ENCODE results near the gene NDUFB10.

NDUFB10 gene

DNA sequence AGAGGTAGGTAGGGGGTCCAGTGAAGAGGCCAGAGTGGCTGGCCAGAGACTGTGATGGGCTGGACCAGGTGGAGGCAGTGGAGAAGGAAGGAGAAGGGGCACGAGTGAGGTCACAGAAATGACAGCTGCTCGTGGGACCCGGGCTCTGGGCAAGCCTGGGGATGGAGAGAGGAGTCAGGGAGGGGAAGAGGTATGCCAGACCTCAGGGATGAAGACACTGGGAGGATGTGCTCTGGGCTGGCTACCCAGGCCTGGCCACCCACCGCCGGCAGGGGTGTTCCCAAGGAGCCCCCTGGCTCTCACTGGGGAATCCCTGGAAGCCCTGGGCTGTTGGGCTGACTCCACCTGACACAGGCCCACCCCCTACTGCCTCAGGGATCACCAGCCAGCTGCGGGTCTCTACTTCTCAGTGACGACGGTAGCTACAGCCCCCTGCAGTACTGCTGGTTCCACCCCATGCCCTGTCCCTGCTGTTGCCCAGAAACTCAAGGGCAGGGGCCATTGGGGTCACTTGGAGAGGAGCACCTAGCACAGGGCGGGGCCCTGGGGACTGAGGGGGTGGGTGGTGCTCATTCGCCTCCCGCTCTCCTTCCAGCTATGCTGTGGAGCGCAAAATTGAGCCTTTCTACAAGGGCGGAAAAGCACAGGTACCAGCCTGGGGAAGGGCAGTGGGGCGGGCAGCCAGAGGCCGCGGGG lies 14.3 kb downstream of the NDUFB10 start:
- DNase-seq = no peak

GRCh38 chr16:1974157-1975070 lies 15.1 kb downstream of the NDUFB10 start:
- no peak for DNase-seq

GRCh38 chr16:1975432-1976215 lies 16.3 kb downstream of the NDUFB10 start:
- no peak for DNase-seq

- no peak for DNase-seq
These were observed 16.8 kb downstream of the NDUFB10 start for GRCh38 chr16:1976216-1976520.

- no peak for DNase-seq
These were observed 17.9 kb downstream of the NDUFB10 start for GRCh38 chr16:1976951-1977874.

DNA sequence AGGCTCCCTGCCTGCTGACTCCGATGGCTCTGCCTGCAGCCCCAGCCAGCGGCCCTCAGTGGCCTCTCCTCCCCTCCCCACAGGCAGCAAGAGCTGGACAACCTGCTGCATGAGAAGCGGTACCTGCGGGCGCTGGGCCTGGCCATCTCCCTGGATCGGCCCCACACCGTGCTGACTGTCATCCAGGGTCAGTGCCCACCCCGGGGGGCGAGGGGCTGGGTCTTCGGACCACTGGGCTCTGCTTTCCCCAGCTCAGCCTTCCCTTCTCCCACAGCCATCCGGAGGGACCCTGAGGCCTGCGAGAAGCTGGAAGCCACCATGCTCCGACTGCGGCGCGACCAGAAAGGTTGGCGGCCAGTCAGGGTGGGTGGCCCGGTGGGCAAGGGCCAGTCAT lies 18.5 kb downstream of the NDUFB10 start:
- DNase-seq = no peak

- DNase-seq = no peak
These were observed 19.3 kb downstream of the NDUFB10 start for GRCh38 chr16:1978476-1979120.

GRCh38 chr16:1979271-1980029 lies 20.1 kb downstream of the NDUFB10 start:
- no peak for DNase-seq

DNA sequence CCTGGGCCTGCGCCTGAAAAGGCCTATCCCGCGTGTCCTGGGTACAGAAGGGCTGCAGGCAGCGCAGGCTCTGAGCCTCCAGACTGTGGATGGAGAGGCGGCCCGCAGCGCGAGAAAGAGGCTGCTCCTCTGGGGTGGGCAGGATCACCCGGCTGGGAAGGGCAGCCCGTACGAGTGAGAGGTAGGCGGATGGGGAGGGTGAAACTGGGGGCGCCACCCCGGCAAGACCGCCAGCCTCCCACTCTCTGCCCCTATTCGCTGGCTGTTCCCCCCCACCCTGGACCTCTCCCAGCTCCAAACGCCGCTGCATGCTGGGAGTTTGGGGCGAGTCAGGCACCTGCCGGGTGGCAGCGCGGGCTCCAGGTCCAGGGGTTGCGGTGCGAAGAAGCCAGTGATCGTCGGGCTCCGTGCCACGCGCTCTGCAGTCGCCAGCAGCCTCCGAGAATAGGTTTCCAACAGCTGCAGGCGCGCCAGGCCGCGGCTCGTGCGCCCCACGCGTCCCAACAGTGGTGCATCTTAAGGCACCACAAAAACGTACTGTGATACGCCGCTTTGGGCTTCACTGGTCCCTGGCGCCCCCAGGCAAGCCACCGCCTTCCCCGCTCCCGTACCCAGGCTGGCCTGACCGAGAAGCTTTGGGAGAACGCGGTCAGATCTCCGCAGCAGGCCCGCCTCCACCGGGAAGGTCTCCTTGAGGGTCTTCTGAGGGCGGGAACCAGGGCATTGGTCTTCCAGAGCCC lies 20.9 kb downstream of the NDUFB10 start:
- DNase-seq = peak; percentile 48

DNA sequence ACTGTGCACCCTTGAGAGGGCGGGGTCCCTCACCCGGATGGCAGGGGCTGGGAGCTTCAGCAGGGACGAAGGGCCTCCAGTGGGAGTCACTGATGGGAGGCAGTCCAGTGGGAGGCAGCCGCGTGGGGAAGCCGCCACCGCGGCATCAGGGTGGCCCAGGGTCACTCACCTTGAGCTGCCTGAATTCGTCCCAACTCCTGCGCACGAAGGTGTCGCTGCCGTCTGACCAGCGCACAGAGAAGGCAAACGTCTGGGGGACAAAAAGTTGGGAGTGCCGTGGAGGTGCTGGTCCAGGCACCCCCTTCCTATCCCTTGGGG lies 21.4 kb downstream of the NDUFB10 start:
- peak; percentile 31 for DNase-seq

DNA sequence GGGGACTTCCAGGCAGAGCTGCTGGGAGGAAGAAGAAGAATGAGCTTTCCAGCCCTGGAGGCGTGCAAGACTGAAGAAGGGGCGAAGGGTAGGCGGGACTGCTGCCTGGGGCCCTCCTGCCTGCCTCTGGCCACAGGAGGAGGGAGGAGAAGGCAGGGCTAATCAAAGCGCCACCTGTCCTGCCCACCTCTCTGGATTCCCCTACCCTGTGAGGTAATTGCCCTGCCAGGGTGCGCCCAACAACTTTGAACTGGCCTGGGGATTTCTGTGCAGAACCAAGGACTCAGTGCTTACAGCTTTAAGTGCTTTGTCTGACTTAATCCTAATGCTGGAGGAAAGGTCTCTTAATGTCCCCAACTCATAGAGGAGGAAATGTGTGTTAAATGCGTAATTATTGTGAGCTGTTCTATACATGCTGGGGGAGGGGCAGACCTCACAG lies 22.1 kb downstream of the NDUFB10 start, which contains the start of gene NOXO1:
TSS of gene NOXO1 (minus strand) at position 72 of the 439 bp plus-strand sequence. CDS start 290 bp downstream, outside the sequence.
- DNase-seq = no peak

GRCh38 chr16:1982013-1982433 lies 22.7 kb downstream of the NDUFB10 start:
- DNase-seq = peak; percentile 38

- no peak for DNase-seq
These were observed 23.7 kb downstream of the NDUFB10 start for GRCh38 chr16:1982991-1983543.

- peak; percentile 97 for DNase-seq
These were observed 24.4 kb downstream of the NDUFB10 start, which contains the start of gene GFER for GRCh38 chr16:1983544-1984346. Gene GFER, plus strand, starts transcription at chr16:1984193. Its CDS starts 26 bp downstream, at chr16:1984219.

DNA sequence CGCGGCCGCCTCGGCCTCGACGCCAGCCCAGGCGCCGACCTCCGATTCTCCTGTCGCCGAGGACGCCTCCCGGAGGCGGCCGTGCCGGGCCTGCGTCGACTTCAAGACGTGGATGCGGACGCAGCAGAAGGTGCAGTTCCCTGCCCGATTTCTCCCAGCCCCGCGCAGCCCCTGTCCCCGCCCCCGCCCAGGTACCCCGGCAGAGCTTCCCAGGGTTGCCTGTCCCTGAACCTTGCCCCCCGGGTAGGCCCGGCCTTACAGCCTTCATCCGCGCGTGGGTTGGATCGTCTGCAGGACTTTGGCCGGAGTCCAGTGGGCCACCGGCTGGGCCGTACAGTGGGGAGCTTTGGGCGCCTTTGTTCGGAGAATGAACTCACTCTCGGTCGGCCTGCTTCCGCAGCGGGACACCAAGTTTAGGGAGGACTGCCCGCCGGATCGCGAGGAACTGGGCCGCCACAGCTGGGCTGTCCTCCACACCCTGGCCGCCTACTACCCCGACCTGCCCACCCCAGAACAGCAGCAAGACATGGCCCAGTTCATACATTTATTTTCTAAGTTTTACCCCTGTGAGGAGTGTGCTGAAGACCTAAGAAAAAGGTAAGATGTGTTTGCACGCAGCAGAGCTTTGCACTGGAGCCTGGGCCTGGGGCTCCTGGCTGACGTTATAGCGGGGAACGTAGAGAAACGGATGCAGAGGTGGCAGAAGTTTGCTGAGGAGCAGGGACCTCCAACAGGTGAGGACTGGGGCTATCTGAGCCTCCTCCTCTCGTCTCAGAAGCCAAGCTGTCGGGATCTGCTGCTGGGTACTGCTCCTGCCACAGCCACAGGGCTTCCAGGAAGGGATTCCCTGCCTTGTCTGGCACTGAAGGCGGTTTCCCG lies 25.2 kb downstream of the NDUFB10 start:
- no peak for DNase-seq

DNA sequence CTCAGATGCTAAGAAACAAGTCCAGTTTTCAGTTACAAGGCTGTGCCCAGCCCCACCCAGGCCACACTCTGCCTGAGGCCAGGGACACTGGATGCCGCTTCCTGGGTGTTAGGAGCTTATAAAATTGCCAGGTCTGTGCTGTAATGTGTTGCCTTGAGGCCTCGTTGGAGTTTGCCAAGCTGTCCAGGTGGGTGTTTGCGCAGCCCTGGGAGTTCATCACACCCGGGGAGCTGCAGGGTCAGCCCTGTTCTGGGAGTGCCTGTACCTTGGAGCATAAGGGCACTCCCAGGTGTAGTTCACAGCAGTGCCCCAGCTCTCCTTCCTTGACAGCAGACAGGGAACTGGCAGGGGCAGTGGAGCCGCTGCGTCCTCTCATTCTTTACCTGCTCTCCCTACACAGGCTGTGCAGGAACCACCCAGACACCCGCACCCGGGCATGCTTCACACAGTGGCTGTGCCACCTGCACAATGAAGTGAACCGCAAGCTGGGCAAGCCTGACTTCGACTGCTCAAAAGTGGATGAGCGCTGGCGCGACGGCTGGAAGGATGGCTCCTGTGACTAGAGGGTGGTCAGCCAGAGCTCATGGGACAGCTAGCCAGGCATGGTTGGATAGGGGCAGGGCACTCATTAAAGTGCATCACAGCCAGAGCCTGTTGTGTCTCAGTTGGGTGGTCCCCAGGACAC lies 26.3 kb downstream of the NDUFB10 start:
- no peak for DNase-seq

- DNase-seq = no peak
These were observed 27.9 kb downstream of the NDUFB10 start for GRCh38 chr16:1987198-1987597.
